HEK293T (cell line): Measurements from ENCODE around the gene RTEL1.

ENCODE experiments used
- ARNT ChIP-seq: fragments of 450-650 bp; IDR thresholded peaks from 2 replicates; pipeline ENCODE4 v1.6.1; 2017; ENCODE audit warnings: mild to moderate bottlenecking
- BHLHE40 ChIP-seq: fragments of 450-650 bp; IDR thresholded peaks from 2 replicates; pipeline ENCODE4 v1.6.1; 2016; ENCODE audit warnings: mild to moderate bottlenecking, moderate library complexity, borderline replicate concordance
- CTBP1 ChIP-seq: fragments of 450-650 bp; IDR thresholded peaks from 2 replicates; pipeline ENCODE4 v1.6.1; 2016; ENCODE audit warnings: borderline replicate concordance
- ELF4 ChIP-seq: fragments of 450-650 bp; IDR thresholded peaks from 2 replicates; pipeline ENCODE4 v1.6.1; 2017; ENCODE audit warnings: antibody characterized with exemption
- FOXA1 ChIP-seq: fragments of 450-650 bp; IDR thresholded peaks from 2 replicates; pipeline ENCODE4 v1.6.1; 2016; ENCODE audit warnings: mild to moderate bottlenecking
- FOXK2 ChIP-seq: fragments of 450-650 bp; IDR thresholded peaks from 2 replicates; pipeline ENCODE4 v1.6.1; 2016; ENCODE audit warnings: mild to moderate bottlenecking
- FOXM1 ChIP-seq: fragments of 450-650 bp; IDR thresholded peaks from 2 replicates; pipeline ENCODE4 v1.6.1; 2017; ENCODE audit warnings: mild to moderate bottlenecking, borderline replicate concordance
- HDGF ChIP-seq: fragments of 450-650 bp; IDR thresholded peaks from 2 replicates; pipeline ENCODE4 v1.6.1; 2017; ENCODE audit warnings: antibody characterized with exemption, borderline replicate concordance
- LEF1 ChIP-seq: fragments of 450-650 bp; IDR thresholded peaks from 2 replicates; pipeline ENCODE4 v1.6.1; 2017; ENCODE audit warnings: mild to moderate bottlenecking, borderline replicate concordance
- NFRKB ChIP-seq: fragments of 450-650 bp; IDR thresholded peaks from 2 replicates; pipeline ENCODE4 v1.6.1; 2016; ENCODE audit warnings: mild to moderate bottlenecking, moderate library complexity
- SP1 ChIP-seq: fragments of 450-650 bp; IDR thresholded peaks from 2 replicates; pipeline ENCODE4 v1.6.1; 2017
- SUZ12 ChIP-seq: fragments of 450-650 bp; IDR thresholded peaks from 2 replicates; pipeline ENCODE4 v1.6.1; 2016; ENCODE audit warnings: mild to moderate bottlenecking
- TARDBP ChIP-seq: fragments of 450-650 bp; IDR thresholded peaks from 2 replicates; pipeline ENCODE4 v1.6.1; 2016
- ZNF384 ChIP-seq: fragments of 450-650 bp; IDR thresholded peaks from 2 replicates; pipeline ENCODE4 v1.6.1; 2016

- no peak for TF ChIP-seq NFRKB
- TF ChIP-seq ZNF384: no peak
- TF ChIP-seq CTBP1: no peak
- TF ChIP-seq ELF4: no peak
- no peak for TF ChIP-seq BHLHE40
- no peak for TF ChIP-seq LEF1
- no peak for TF ChIP-seq HDGF
- TF ChIP-seq TARDBP: no peak
- no peak for TF ChIP-seq FOXM1
- no peak for TF ChIP-seq FOXK2
- TF ChIP-seq ARNT: no peak
- TF ChIP-seq FOXA1: no peak
- TF ChIP-seq SP1: no peak
- no peak for TF ChIP-seq SUZ12
Measured at GRCh38 chr20:63680857-63681608, 22.9 kb downstream of the RTEL1 start.
